ENCODE data around the gene TMEM185B.
A peak's percentile ranks its signal among the peaks of the same experiment; 100 is the strongest.

Gene TMEM185B

GRCh38 chr2:120230515-120231471 lies 7.6 kb upstream of the TMEM185B start:
- no peak for DNase-seq

- no peak for DNase-seq
Observed at GRCh38 chr2:120229341-120229740, 6.1 kb upstream of the TMEM185B start.

- DNase-seq = no peak
Observed at GRCh38 chr2:120228503-120228902, 5.3 kb upstream of the TMEM185B start.

- DNase-seq = no peak
Observed at GRCh38 chr2:120227111-120227991, 4.2 kb upstream of the TMEM185B start.

GRCh38 chr2:120226316-120226715 lies 3.1 kb upstream of the TMEM185B start:
- no peak for DNase-seq

GRCh38 chr2:120225549-120226065 lies 2.4 kb upstream of the TMEM185B start:
- peak in 1 of 2 experiments; percentile 8 for DNase-seq

- peak in 1 of 2 experiments; percentile 53 for DNase-seq
Observed at GRCh38 chr2:120224735-120225548, 1.7 kb upstream of the TMEM185B start.

GRCh38 chr2:120224256-120224655 lies 1.1 kb upstream of the TMEM185B start:
- DNase-seq = no peak

GRCh38 chr2:120222186-120223033 lies 790 bp downstream of the TMEM185B start:
- no peak for DNase-seq

- no peak for DNase-seq
Observed at GRCh38 chr2:120221616-120222015, 1.6 kb downstream of the TMEM185B start.

- DNase-seq = no peak
Observed at GRCh38 chr2:120220756-120221155, 2.4 kb downstream of the TMEM185B start.

- DNase-seq = no peak
Observed at GRCh38 chr2:120219766-120220165, 3.4 kb downstream of the TMEM185B start.

GRCh38 chr2:120219291-120219690 lies 3.9 kb downstream of the TMEM185B start:
- no peak for DNase-seq

- no peak for DNase-seq
Observed at GRCh38 chr2:120218181-120218580, 5.0 kb downstream of the TMEM185B start.

- DNase-seq = no peak
Observed at GRCh38 chr2:120210270-120210693, 12.9 kb downstream of the TMEM185B start.

- no peak for DNase-seq
Observed at GRCh38 chr2:120209427-120210269, 13.6 kb downstream of the TMEM185B start.

- no peak for DNase-seq
Observed at GRCh38 chr2:120208381-120209353, 14.5 kb downstream of the TMEM185B start.

GRCh38 chr2:120206022-120206581 lies 17.1 kb downstream of the TMEM185B start:
- DNase-seq = no peak
